Naive thymus-derived CD8-positive, alpha-beta T cell (primary cell): ENCODE results near the gene HYDIN. TPM values are rescaled to one million over a fixed set of nuclear protein-coding genes. Genes with fewer than 3 reads are reported as not detected.
"Not testable (repeated sequence)": the region's sequence is repeated elsewhere in the genome, so short reads cannot be mapped to it uniquely, and the experiment has no call there.

Experiments
- ATAC-seq, 2 donors: fragments of 150-1000 bp; cut with Tn5 transposase in 1 of 2; sonication (Bioruptor Pico), chemical (Tn5 transposase) in 1 of 2; 1 replicate in 1 of 2; 2 replicates in 1 of 2; pipeline ENCODE4 v1.10.0; 2021; ENCODE audit warnings: mild to moderate bottlenecking in 2 of 2, moderate library complexity in 2 of 2
- POLR2A ChIA-PET: fragments of 350-600 bp; sonication (Branson Sonifier 250); formaldehyde crosslinking; loops from one replicate; lab custom pipeline; 2021; ENCODE audit warnings: antibody characterized with exemption; lab: Charles Lee
- DNase-seq, 10 donors: peaks; one replicate each; pipeline versions ENCODE4 v3.0.0 to v3.0.0-alpha.2; 2020 to 2022
- H3K27ac Mint-ChIP-seq, 10 donors: one replicate each; pipeline ENCODE4 v1.8.0; 2020 to 2022; ENCODE audit warnings: mild to moderate bottlenecking in 10 of 10, mixed read lengths in 10 of 10, moderate library complexity in 4 of 10, inconsistent platforms in 1 of 10
- H3K27me3 Mint-ChIP-seq, 5 donors: one replicate each; pipeline ENCODE4 v1.8.0; 2021 to 2022; ENCODE audit warnings: mixed read lengths in 5 of 5
- H3K36me3 Mint-ChIP-seq, 3 donors: one replicate each; pipeline ENCODE4 v1.8.0; 2020 to 2022; ENCODE audit warnings: mixed read lengths in 3 of 3, mild to moderate bottlenecking in 2 of 3, inconsistent platforms in 1 of 3
- H3K4me1 Mint-ChIP-seq, 4 donors: one replicate each; pipeline ENCODE4 v1.8.0; 2021 to 2022; ENCODE audit warnings: mixed read lengths in 4 of 4
- H3K4me3 Mint-ChIP-seq, 10 donors: one replicate each; pipeline ENCODE4 v1.8.0; 2020 to 2022; ENCODE audit warnings: mild to moderate bottlenecking in 10 of 10, mixed read lengths in 10 of 10, moderate library complexity in 6 of 10, inconsistent platforms in 1 of 10
- H3K9me3 Mint-ChIP-seq, 9 donors: one replicate each; pipeline ENCODE4 v1.8.0; 2020 to 2022; ENCODE audit warnings: mixed read lengths in 9 of 9, mild to moderate bottlenecking in 3 of 9, inconsistent platforms in 1 of 9, moderate library complexity in 1 of 9
- polyA plus RNA-seq, 3 donors: library from polyadenylated mRNA; unstranded; fragments of 300-500 nt; fragmentation: Illumina TruSeq; gene quantifications; one replicate each; pipeline ENCODE4 v1.2.3, GENCODE V29; 2021
- total RNA-seq, 8 experiments: library from RNA in 2 of 8; stranded (reverse) in 2 of 8; gene quantifications; one replicate each; pipeline ENCODE4 v1.2.3 and lab custom pipeline; 2021 to 2026

Gene HYDIN
- total and polyA plus RNA-seq, 5 experiments from 2014 or later: not detected

DNA sequence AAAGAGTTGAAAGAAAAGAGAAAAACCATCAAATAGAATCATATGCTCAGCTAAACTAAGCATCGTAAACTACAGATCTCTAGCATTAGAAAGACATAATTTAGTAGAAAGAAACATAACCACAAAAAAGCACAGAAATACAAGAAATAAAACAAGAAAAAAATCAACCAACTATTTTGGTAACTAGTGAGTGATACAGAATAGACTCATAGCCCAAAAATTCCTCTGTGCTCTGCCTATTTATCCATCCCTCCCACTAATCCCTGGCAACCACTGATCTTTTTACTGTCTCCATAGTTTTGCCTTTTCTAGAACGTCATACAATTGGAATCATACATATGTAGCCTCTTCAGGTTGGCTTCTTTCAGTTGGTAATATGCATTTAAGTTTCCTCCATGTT, 180.2 kb downstream of the HYDIN start:
- H3K27me3 Mint-ChIP-seq, H3K4me1 Mint-ChIP-seq, POLR2A ChIA-PET, H3K4me3 Mint-ChIP-seq, DNase-seq, H3K36me3 Mint-ChIP-seq, H3K9me3 Mint-ChIP-seq, ATAC-seq, H3K27ac Mint-ChIP-seq: not testable (repeated sequence)

DNA sequence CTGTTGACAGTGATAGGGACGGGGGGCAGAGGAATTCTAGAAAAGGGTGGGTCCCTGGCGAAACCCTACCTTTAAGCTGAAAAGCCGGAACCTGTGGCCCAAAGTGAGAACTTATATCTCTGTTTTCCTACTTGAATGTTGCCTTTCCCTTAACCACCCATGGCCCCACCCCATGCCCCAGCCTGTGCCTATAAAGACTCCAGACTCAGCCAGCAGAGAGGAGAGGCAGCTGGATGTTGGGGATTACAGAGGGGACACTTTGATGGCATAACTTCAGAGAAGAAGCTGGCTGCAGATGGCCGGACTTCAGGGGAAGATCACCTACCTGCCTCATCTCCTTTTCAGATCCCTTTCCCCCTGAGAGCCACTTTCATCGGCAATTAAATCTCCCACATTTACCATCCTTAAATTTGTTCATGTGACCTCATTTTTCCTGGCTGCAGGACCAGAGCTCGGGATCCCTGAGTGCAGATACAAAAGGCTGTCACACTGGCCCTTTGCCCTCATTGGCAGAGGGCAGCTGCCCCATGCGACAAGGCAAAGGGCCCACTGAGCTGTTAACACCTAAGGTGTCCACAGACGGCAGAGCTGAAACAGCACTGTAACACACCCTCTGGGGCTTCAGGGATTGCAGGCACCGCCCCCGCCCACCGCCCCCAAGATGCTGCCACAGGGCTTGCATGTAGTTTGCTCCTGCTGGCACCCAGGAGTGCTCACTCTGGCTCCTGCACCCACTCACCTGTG, 191.0 kb downstream of the HYDIN start:
- H3K4me3 Mint-ChIP-seq, H3K4me1 Mint-ChIP-seq, H3K36me3 Mint-ChIP-seq, H3K9me3 Mint-ChIP-seq, H3K27ac Mint-ChIP-seq, POLR2A ChIA-PET, DNase-seq, H3K27me3 Mint-ChIP-seq, ATAC-seq: not testable (repeated sequence)

DNA sequence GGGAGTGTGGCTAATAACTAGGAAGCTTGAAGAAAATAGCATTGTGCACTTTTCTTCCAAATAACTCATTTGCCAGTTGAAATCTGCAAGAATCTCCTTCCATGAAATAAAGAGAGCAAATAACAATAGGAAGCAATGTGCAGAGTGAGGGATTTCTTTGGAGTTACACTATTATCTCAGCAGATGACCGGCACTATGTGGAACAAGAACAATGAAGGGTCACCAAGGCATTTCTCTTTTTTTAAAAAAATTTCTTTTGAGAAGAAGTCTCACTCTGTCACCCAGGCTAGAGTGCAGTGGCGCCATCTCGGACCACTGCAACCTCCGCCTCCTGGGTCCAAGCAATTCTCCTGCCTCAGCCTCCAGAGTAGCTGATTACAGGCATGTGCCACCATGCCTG, 192.1 kb downstream of the HYDIN start:
- H3K27me3 Mint-ChIP-seq, H3K4me3 Mint-ChIP-seq, H3K9me3 Mint-ChIP-seq, POLR2A ChIA-PET, DNase-seq, H3K4me1 Mint-ChIP-seq, H3K36me3 Mint-ChIP-seq, ATAC-seq, H3K27ac Mint-ChIP-seq: not testable (repeated sequence)

DNA sequence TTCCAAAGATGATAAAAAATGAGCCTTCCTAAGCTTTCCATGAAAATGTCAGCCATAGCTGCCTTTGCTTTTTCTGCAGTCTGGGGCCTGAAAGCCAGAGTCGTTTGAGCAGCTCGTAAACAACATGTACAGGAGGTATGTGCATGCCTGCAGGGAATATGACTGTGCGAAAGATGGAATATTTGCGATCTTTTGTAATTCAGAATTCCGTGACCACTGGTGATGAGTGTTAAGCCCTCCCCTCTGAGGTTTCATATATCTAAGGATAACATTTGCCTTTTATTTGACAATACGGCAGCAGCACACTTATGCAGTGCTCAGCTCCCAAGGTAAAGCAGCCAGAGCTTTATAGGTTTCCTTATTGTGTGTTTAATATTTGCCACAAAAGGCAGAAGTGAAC, 192.5 kb downstream of the HYDIN start:
- H3K4me3 Mint-ChIP-seq, H3K27ac Mint-ChIP-seq, H3K27me3 Mint-ChIP-seq, H3K9me3 Mint-ChIP-seq, H3K4me1 Mint-ChIP-seq, H3K36me3 Mint-ChIP-seq, POLR2A ChIA-PET, ATAC-seq, DNase-seq: not testable (repeated sequence)

DNA sequence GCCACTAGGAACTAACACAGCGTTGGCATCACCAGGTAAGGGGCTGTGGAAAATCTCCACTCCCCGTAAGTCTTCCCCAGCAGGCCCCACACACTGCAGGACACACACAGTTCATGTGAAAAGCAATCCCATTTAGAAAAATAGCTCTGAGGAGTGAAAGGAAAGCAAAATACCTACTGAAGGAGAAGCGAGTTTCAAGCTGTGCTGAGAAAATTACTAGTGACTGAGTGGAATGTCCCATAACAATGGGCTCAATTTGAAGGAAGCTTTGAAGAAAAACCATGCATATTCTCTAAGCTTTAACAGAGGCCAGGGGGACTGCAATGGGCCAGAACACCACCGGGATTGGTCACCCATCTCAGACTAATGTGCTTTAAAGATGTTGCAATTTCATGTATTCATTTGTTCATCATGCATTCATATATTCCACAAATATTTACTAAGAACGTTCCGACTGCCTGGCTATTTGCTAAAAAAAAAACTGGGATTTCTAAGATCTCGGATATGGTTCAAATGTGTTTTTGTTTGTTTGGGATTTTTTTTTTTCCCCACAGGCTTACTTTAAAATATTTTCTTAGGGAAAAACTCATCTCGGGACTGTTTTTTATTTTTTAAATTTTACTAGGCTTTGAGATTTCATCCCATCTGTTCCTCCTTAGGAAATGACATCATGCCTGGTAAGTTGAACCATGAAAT, 202.3 kb downstream of the HYDIN start:
- ATAC-seq, H3K4me3 Mint-ChIP-seq, H3K36me3 Mint-ChIP-seq, POLR2A ChIA-PET, DNase-seq, H3K27ac Mint-ChIP-seq, H3K27me3 Mint-ChIP-seq, H3K9me3 Mint-ChIP-seq, H3K4me1 Mint-ChIP-seq: not testable (repeated sequence)

DNA sequence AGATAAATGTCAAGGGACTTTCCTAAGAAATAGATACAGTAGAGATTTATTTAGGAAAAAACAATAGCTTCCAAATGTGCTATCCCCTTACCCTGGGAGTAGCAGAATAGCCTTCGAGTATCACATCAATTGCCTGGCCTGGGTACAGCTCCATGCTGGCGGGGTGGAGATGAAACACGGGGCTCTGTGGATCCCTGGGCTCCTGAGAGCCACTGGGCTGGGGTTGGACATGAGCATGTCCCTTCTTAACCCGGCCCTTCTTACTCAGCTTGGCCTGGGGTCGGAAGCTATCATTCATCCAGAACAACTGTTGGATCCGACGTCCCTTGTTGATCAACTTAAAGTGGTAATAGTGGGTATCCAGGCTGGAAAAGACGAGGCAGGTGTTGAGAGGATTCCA, 203.0 kb downstream of the HYDIN start:
- H3K27me3 Mint-ChIP-seq, DNase-seq, ATAC-seq, H3K9me3 Mint-ChIP-seq, H3K36me3 Mint-ChIP-seq, H3K4me3 Mint-ChIP-seq, H3K4me1 Mint-ChIP-seq, H3K27ac Mint-ChIP-seq, POLR2A ChIA-PET: not testable (repeated sequence)

DNA sequence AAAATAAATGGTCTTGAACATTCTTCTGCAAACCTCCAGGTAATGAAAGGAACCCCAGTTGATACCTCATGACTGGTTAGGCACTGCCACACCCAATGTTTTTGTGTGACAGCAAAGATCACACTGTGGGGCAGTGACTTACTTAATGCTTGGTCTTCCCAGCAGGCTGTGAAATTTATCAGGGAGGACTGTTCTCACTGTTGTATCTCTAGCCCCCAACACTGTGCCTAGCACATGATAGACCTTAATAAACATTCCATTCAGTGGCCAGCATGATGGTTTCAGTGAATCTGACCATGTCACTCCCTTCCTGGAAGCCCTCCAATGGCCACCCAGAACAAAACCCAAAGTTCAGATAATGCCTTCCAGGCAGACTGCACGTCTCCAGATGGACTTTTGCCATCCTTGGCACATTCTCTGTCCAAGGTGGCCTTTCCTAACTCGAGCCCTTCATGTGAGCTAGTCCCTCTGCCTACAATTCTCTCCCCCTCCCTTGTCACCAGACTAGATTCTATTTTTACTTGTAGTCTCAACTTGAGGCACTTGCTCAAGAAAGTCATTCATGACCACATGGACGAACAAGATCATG, 206.6 kb downstream of the HYDIN start:
- DNase-seq, H3K4me1 Mint-ChIP-seq, H3K27ac Mint-ChIP-seq, ATAC-seq, H3K27me3 Mint-ChIP-seq, H3K36me3 Mint-ChIP-seq, H3K9me3 Mint-ChIP-seq, H3K4me3 Mint-ChIP-seq, POLR2A ChIA-PET: not testable (repeated sequence)

DNA sequence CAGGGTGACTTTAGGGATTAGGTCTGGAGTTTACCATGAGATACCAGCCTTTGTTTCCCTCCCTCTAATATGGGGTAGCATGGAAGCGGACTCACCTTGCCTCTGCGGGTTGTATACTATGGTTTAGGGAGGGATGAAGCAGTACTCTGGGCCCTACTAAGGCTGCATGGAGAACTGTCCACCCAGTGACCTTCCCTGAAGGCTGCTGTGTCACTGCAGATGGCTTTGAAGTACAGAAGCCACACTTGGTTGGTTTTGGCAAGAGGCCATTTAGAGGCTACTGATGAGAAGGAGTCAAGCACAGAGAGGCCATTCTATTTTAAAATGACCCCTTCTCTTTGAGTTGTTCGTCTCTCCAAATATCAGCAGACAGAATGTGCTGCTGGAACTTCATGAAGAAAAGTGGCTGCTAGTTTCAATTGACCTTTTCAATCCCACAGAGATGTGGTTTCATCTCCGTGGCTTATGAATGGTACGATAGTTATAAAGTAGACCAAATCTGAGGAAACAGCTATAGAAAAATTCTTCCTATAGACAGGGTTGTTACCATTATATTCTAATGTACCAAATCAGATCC, 208.5 kb downstream of the HYDIN start:
- not testable (repeated sequence) for ATAC-seq

DNA sequence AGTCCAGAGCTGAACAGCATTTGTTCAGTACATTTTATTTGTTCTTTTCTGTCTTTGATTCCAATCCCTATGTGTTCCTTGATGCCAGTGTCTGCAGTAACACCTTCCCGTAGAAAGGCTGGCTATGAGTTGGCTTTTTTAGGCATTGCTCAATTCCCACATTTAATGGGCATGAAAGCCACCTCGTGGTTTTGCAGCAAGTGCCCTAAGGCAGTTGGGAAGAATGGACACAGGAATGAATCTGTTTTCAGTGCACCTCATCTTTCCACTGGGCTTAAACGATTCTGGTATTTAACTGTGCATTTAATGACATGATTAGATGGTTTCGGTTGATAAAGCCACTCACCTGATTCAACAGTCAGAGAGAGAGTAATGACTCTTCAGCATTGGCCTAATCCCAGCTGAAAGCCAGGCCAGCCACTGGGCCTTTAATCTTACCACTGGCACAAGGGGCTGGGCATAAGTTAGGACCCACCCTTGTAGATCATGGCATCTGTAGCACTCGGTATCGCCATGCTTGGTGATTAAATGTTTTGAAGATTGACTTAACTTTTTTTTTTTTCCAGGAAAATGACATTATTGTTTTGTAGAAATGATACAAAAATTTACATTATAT, 211.3 kb downstream of the HYDIN start:
- not testable (repeated sequence) for H3K27ac Mint-ChIP-seq

More for the DNA sequence above, 208.5 kb downstream of the HYDIN start:
- POLR2A ChIA-PET, H3K9me3 Mint-ChIP-seq, H3K4me1 Mint-ChIP-seq, H3K36me3 Mint-ChIP-seq, H3K27ac Mint-ChIP-seq, H3K4me3 Mint-ChIP-seq, H3K27me3 Mint-ChIP-seq, DNase-seq: not testable (repeated sequence)

DNA sequence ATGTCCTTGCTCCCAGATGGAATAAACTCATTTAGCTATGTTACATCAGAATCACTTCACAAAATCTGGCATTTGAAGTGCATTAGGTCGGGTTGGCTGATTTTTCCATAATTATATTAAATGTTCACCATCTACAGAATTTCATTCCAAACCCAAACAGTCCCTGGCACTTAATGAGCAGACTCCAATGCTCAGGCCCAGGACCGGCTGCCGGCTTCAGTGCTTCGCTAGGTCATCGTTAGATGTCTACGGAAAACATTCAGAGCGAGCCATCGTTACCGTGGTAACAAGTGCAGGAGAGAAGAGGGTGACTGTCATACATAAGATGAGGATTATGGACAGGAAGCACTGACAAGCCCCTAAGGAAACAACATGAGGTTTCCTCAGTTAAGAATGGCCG, 215.1 kb downstream of the HYDIN start:
- DNase-seq, POLR2A ChIA-PET, H3K36me3 Mint-ChIP-seq, H3K27ac Mint-ChIP-seq, H3K4me1 Mint-ChIP-seq, H3K9me3 Mint-ChIP-seq, ATAC-seq, H3K27me3 Mint-ChIP-seq, H3K4me3 Mint-ChIP-seq: not testable (repeated sequence)

More for the DNA sequence above, 211.3 kb downstream of the HYDIN start:
- H3K36me3 Mint-ChIP-seq, DNase-seq, ATAC-seq, H3K4me3 Mint-ChIP-seq, POLR2A ChIA-PET, H3K4me1 Mint-ChIP-seq, H3K9me3 Mint-ChIP-seq, H3K27me3 Mint-ChIP-seq: not testable (repeated sequence)

DNA sequence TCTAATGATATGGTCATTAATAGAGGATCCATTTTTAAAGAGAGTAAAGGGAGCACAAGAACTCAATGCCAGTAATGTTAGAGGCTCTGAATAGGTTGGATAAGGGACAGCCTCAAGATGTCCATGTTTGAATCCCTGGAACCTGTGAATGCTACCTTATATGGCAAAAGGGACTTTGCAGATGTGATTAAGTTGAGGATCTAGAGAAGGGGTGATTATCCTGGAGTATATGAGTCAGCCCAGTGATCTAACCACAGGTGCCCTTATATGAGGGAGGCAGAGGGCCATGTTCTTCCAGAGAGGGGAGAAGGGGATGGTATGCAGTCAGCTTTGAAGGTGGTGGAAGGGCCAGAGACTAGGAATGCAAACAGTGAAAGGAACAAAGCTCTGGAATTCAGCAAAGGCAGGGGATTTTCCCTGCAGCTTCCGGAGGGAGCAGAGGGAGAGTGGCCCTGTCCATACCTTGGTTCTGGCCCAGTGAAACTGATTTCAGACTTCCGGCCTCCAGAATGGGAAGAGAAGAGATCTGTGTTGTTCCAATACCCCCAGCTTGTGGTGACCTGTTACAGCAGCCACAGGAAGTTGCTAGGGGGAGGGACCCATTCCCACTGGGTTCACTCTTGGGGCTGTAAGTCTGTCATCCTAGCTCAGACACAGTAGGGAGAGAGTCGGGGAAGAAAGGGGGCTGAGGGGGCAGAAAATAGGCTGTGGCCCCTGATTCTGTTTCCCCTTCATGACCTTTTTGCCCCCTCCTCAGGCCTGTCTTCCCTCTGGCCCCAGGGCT, 220.9 kb downstream of the HYDIN start:
- H3K27ac Mint-ChIP-seq, H3K4me3 Mint-ChIP-seq, ATAC-seq, H3K4me1 Mint-ChIP-seq, H3K36me3 Mint-ChIP-seq, POLR2A ChIA-PET, DNase-seq, H3K27me3 Mint-ChIP-seq, H3K9me3 Mint-ChIP-seq: not testable (repeated sequence)

DNA sequence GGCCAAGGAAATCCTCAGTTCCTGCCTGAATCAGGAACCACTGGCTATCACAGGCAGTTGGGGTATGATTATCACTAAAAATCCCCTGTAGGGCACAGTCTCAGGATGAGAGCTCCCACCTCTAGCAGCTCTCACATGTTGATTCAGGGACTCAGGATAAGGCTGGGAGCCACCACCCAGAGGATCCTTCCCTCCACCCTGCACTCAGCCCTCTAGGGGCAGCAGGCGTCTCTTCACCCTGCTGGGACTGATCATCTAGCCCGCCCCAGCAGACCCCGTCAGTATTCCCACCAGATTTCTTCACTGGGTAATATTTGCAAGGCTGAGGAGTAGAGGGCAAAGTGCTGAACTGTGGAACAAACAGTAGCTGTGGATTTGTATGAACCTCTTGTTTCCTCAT, 224.0 kb downstream of the HYDIN start:
- H3K36me3 Mint-ChIP-seq, H3K27ac Mint-ChIP-seq, H3K27me3 Mint-ChIP-seq, H3K9me3 Mint-ChIP-seq, H3K4me3 Mint-ChIP-seq, ATAC-seq, H3K4me1 Mint-ChIP-seq, DNase-seq, POLR2A ChIA-PET: not testable (repeated sequence)
